ENCODE data around the gene MYADM.

The MYADM gene, protein sequence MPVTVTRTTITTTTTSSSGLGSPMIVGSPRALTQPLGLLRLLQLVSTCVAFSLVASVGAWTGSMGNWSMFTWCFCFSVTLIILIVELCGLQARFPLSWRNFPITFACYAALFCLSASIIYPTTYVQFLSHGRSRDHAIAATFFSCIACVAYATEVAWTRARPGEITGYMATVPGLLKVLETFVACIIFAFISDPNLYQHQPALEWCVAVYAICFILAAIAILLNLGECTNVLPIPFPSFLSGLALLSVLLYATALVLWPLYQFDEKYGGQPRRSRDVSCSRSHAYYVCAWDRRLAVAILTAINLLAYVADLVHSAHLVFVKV
- long read RNA-seq, transcript MYADM-202 (2 exons, 1,492 nt) = major isoform, 26 of 59 reads
- long read RNA-seq, partial matches to known transcripts = 1 of 59 reads
- long read RNA-seq, other reads (novel, unspliced or antisense) = 31 of 59 reads

DNA sequence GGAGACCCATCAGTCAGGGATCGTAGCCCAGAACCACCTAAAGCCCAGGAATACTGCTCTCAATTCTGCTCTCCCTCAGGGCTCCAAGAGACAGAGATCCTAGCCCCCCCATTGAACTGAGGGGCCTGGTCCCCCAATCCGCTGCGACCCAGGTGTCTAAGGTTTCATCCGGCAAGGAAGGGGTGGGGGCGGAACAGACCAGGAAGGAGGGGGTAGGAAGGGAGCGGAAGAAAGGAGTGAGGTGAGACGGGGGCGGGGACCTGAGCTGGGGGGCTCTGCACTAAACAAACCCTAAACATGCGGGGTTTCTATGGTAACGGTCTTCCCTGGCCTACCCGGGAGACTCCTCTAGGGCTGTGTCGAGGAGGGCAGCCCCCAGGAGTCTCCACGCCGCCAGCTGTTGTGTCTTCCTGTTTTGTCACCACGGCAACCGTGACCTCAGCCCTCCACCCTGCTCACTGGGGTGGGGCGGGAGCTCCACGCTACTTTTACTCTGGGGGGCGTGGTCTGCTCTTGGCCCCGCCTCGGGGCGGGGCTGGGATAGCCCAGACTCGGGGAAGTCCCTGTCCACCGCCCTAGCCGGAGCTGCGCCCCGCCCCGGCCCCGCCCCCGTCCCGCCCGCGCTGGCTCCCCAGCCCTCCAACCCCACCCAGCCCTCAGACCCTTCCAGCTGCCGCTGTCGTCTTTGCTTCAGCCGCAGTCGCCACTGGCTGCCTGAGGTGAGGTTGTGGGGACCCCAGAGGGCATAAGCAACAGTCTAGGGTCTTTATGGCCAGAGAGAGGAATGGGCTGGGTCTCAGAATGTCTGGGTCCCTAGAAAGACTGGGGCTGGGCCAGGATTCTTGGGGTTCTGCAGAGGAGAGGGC, at the start of gene MYADM:
Gene MYADM (plus strand): TSS at position 659 of the 866 bp plus-strand sequence. CDS start 5,647 bp downstream, outside the sequence.
- TF ChIP-seq, protein P1, sequence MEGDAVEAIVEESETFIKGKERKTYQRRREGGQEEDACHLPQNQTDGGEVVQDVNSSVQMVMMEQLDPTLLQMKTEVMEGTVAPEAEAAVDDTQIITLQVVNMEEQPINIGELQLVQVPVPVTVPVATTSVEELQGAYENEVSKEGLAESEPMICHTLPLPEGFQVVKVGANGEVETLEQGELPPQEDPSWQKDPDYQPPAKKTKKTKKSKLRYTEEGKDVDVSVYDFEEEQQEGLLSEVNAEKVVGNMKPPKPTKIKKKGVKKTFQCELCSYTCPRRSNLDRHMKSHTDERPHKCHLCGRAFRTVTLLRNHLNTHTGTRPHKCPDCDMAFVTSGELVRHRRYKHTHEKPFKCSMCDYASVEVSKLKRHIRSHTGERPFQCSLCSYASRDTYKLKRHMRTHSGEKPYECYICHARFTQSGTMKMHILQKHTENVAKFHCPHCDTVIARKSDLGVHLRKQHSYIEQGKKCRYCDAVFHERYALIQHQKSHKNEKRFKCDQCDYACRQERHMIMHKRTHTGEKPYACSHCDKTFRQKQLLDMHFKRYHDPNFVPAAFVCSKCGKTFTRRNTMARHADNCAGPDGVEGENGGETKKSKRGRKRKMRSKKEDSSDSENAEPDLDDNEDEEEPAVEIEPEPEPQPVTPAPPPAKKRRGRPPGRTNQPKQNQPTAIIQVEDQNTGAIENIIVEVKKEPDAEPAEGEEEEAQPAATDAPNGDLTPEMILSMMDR (IDR thresholded peaks at IDR 0.05; ENCODE audit: insufficient read depth, low read length) = no peak
- peak; percentile 37; the same call in 1 of the 2 replicates for TF ChIP-seq POLR2AphosphoS5 (IDR thresholded peaks at IDR 0.05; ENCODE audit: low read depth)
- peak; percentile 32; the same call in 1 of the 2 replicates for TF ChIP-seq SPI1 (IDR thresholded peaks at IDR 0.05; ENCODE audit: borderline replicate concordance, low read depth)
- peak; percentile 96 to 98 for DNase-seq (ENCODE audit: low read depth in 1 of 2, low spot score in 1 of 2)
- Histone ChIP-seq H3K4me3 (replicated peaks; ENCODE audit: insufficient read depth, low read length) (peak within 1 kb of the TSS; percentile 52), H3K27me3 (ENCODE audit: insufficient read depth, poor library complexity, severe bottlenecking) (no peaks in the 10 kb centered on the region), H3K27ac (replicated peaks) (peak within 1 kb of the TSS; percentile 95)

DNA sequence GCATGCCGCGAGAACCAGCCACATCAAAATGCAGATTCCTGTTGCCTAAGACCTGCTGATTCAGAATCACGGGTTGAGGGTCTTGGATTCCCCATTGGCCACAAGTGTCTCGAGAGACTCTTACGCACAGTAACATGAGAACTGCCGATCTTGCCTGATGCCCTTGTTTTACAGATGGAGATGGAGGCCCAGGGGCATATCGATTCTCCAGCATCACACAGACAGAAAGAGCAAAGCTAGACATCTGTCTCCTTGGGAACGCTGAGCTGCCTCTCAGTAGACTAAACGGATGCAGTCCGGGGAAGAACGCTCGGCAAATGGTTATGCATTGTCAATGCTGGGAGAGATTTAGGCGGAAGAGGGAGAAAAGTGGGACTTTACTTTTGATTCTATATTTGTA, 48.9 kb upstream of the MYADM start:
- no peak overlapping the region for H3K27ac ChIP-seq (replicated peaks)
- no peak for DNase-seq (ENCODE audit: low read depth in 1 of 2, low spot score in 1 of 2)
- no peaks in the 10 kb centered on the region for H3K27me3 ChIP-seq (ENCODE audit: insufficient read depth, poor library complexity, severe bottlenecking)
- TF ChIP-seq GABPA (IDR thresholded peaks at IDR 0.05; ENCODE audit: low read depth) = no peak
- TF ChIP-seq SPI1 (IDR thresholded peaks at IDR 0.05; ENCODE audit: borderline replicate concordance, low read depth) = no peak
- TF ChIP-seq, protein P1 (IDR thresholded peaks at IDR 0.05; ENCODE audit: insufficient read depth, low read length) = no peak
- no peak for TF ChIP-seq POLR2AphosphoS5 (IDR thresholded peaks at IDR 0.05; ENCODE audit: low read depth)
- TF ChIP-seq, protein P2, sequence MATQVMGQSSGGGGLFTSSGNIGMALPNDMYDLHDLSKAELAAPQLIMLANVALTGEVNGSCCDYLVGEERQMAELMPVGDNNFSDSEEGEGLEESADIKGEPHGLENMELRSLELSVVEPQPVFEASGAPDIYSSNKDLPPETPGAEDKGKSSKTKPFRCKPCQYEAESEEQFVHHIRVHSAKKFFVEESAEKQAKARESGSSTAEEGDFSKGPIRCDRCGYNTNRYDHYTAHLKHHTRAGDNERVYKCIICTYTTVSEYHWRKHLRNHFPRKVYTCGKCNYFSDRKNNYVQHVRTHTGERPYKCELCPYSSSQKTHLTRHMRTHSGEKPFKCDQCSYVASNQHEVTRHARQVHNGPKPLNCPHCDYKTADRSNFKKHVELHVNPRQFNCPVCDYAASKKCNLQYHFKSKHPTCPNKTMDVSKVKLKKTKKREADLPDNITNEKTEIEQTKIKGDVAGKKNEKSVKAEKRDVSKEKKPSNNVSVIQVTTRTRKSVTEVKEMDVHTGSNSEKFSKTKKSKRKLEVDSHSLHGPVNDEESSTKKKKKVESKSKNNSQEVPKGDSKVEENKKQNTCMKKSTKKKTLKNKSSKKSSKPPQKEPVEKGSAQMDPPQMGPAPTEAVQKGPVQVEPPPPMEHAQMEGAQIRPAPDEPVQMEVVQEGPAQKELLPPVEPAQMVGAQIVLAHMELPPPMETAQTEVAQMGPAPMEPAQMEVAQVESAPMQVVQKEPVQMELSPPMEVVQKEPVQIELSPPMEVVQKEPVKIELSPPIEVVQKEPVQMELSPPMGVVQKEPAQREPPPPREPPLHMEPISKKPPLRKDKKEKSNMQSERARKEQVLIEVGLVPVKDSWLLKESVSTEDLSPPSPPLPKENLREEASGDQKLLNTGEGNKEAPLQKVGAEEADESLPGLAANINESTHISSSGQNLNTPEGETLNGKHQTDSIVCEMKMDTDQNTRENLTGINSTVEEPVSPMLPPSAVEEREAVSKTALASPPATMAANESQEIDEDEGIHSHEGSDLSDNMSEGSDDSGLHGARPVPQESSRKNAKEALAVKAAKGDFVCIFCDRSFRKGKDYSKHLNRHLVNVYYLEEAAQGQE (IDR thresholded peaks at IDR 0.05; ENCODE audit: insufficient replicate concordance, low read depth) = no peak
- no peak overlapping the region for H3K4me3 ChIP-seq (replicated peaks; ENCODE audit: insufficient read depth, low read length)

DNA sequence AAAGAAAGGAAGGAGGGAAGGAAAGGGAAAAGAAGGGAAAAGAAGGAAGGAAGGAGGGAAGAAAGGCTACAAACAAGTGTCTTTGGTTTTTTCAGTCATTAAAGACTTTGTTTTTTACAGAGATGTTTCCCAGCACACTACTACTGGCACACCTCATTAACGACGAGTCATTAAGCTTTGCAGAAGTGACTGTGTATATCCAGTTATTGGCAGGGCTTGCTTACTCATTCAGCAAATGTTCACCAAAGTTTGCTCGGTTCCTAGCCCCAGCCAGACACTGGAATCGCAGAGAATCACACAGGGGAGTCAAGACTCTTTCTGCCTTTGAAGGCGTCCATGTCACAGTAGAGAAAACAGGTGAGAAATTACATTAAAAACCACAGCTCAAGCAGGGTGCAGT, 47.8 kb upstream of the MYADM start:
- no peak for DNase-seq (ENCODE audit: low read depth in 1 of 2, low spot score in 1 of 2)
- TF ChIP-seq GABPA (IDR thresholded peaks at IDR 0.05; ENCODE audit: low read depth) = no peak
- no peak for TF ChIP-seq SPI1 (IDR thresholded peaks at IDR 0.05; ENCODE audit: borderline replicate concordance, low read depth)
- TF ChIP-seq, protein P2 (IDR thresholded peaks at IDR 0.05; ENCODE audit: insufficient replicate concordance, low read depth) = no peak
- TF ChIP-seq, protein P1 (IDR thresholded peaks at IDR 0.05; ENCODE audit: insufficient read depth, low read length) = no peak
- no peak for TF ChIP-seq POLR2AphosphoS5 (IDR thresholded peaks at IDR 0.05; ENCODE audit: low read depth)
- Histone ChIP-seq H3K27ac (replicated peaks) (no peak overlapping the region), H3K4me3 (replicated peaks; ENCODE audit: insufficient read depth, low read length) (no peak overlapping the region), H3K27me3 (ENCODE audit: insufficient read depth, poor library complexity, severe bottlenecking) (no peaks in the 10 kb centered on the region)
